ENCODE measurements around the gene COPS6.

The COPS6 gene

GRCh38 chr7:100126931-100127865 is 38.4 kb downstream of the COPS6 start, which contains the start of gene MBLAC1:
TSS of gene MBLAC1 (plus strand) at chr7:100126967. CDS start at chr7:100127396, 429 bp downstream.
- peak within 1 kb of the TSS; percentile 79 for H3K4me3 ChIP-seq (ENCODE audit: low read depth, low read length)
- CTCF ChIA-PET = interaction anchor here (0.6 to 1.4 kb wide), 4 partner anchors 25 to 284 kb away, joined by 3 to 10 read pairs (median 3); no protein-coding TSS in a partner anchor
- POLR2A ChIA-PET = interaction anchor here (0.7 to 8.4 kb wide), 13 partner anchors 13 to 303 kb away, joined by 3 to 81 read pairs (median 4); partner anchors contain the start of genes AP4M1, GPC2, LAMTOR4 and MCM7
- H3K4me1 ChIP-seq (ENCODE audit: control insufficient read depth, insufficient read depth, low read length) = no peaks in the 10 kb centered on the region; the same call in 1 of the 2 replicates
- H3K9me3 ChIP-seq (ENCODE audit: control insufficient read depth, insufficient read depth, low read depth, low read length) = no peaks in the 10 kb centered on the region
- peak within 1 kb of the TSS; percentile 98 for H3K27ac ChIP-seq (ENCODE audit: extremely low read depth, low read depth, low read length)
- H3K36me3 ChIP-seq (ENCODE audit: control insufficient read depth in 2 of 2, insufficient read depth in 1 of 2, low read length in 2 of 2) = peaks cover 0 to 11% of the 10 kb centered on the region in 2 experiments; a peak in 2 of 3 replicates
- TF ChIP-seq ZNF558 (tag by site-specific recombination; IDR thresholded peaks at IDR 0.05) (0 out of 2 replicates have a peak, but pooled peaks have one; percentile 44), ZNF18 (tag by site-specific recombination; IDR thresholded peaks at IDR 0.05) (peak; percentile 66; the same call in 1 of the 2 replicates), ZNF302 (tag by site-specific recombination; IDR thresholded peaks at IDR 0.05; ENCODE audit: low read depth) (no peak), ZNF398 (tag by site-specific recombination; IDR thresholded peaks at IDR 0.05) (peak; percentile 22; the same call in 1 of the 2 replicates), SP3 (tag by site-specific recombination; IDR thresholded peaks at IDR 0.05) (peak; percentile 77), ZSCAN30 (tag by site-specific recombination; IDR thresholded peaks at IDR 0.05) (peak; percentile 83; the same call in 1 of the 2 replicates), ZNF501 (tag by site-specific recombination; IDR thresholded peaks at IDR 0.05) (peak; percentile 98), KLF9 (tag by site-specific recombination; IDR thresholded peaks at IDR 0.05; ENCODE audit: low read depth) (peak; percentile 85), GLI4 (tag by site-specific recombination; IDR thresholded peaks at IDR 0.05) (peak; percentile 89), INSM2 (tag by site-specific recombination; IDR thresholded peaks at IDR 0.05) (no peak), ZFP41 (tag by site-specific recombination; IDR thresholded peaks at IDR 0.05; ENCODE audit: borderline replicate concordance) (no peak), ZNF600 (tag by site-specific recombination; IDR thresholded peaks at IDR 0.05) (peak; percentile 23; the same call in 1 of the 2 replicates), ZNF416 (tag by site-specific recombination; IDR thresholded peaks at IDR 0.05) (no peak), ZNF660 (tag by site-specific recombination; IDR thresholded peaks at IDR 0.05) (peak; percentile 87), ZFP69B (tag by site-specific recombination; IDR thresholded peaks at IDR 0.05) (peak; percentile 43; the same call in 1 of the 2 replicates), ZNF37A (tag by site-specific recombination; IDR thresholded peaks at IDR 0.05) (no peak), ZNF184 (tag by site-specific recombination; IDR thresholded peaks at IDR 0.05) (0 out of 2 replicates have a peak, but pooled peaks have one; percentile 1), YY1 (tag by site-specific recombination; IDR thresholded peaks at IDR 0.05) (0 out of 2 replicates have a peak, but pooled peaks have one; percentile 83), ZNF629 (tag by site-specific recombination; IDR thresholded peaks at IDR 0.05) (peak; percentile 63), ZNF791 (tag by site-specific recombination; IDR thresholded peaks at IDR 0.05) (no peak), ZNF341 (tag by site-specific recombination; IDR thresholded peaks at IDR 0.05; ENCODE audit: low read depth) (peak; percentile 49; the same call in 1 of the 2 replicates), ZNF677 (tag by site-specific recombination; IDR thresholded peaks at IDR 0.05) (no peak), CTCF (tag by site-specific recombination; IDR thresholded peaks at IDR 0.05) (no peak; the same call in 1 of the 2 replicates), ZNF140 (tag by site-specific recombination; IDR thresholded peaks at IDR 0.05) (no peak), GLIS1 (tag by site-specific recombination; IDR thresholded peaks at IDR 0.05) (peak; percentile 84), ZBTB48 (tag by site-specific recombination; IDR thresholded peaks at IDR 0.05) (peak; percentile 99), FEZF1 (tag by site-specific recombination; IDR thresholded peaks at IDR 0.05) (no peak), KLF8 (tag by site-specific recombination; IDR thresholded peaks at IDR 0.05) (peak; percentile 93), ZNF169 (tag by site-specific recombination; IDR thresholded peaks at IDR 0.05) (no peak), KLF16 (tag by site-specific recombination; IDR thresholded peaks at IDR 0.05) (peak; percentile 82), ZNF394 (tag by site-specific recombination; IDR thresholded peaks at IDR 0.05; ENCODE audit: borderline replicate concordance) (0 out of 2 replicates have a peak, but pooled peaks have one; percentile 60), ZXDB (tag by site-specific recombination; IDR thresholded peaks at IDR 0.05) (peak; percentile 79)

Data from HEK293 (cell line).